Measurements from ENCODE around the gene VSIG8. TPM values are rescaled to one million over a fixed set of nuclear protein-coding genes. Genes with fewer than 3 reads are reported as not detected.

Gene VSIG8
- total and polyA plus RNA-seq, 2 donors (not counting 3 experiments of a cell fraction or from before 2014, with no cell fraction given) = not detected

DNA sequence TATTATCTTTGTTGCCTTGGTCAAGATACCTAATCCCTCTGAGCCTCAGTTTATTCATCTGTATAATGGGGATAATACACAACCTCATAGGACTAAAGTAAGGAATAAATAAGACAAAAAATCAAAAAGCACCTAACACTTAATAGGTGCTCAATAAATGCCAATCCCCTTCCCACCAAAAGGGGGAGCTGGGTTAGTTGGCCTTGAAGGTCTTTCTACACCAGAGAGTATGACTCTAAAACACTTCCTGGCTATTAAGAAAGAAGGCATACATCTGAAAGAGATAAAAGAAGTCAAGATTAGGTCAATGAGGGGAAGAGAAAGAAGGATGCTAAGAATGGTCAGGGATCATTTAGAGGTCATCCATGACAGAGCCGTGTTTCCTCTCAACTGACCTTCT, 11.1 kb downstream of the VSIG8 start:
- Histone ChIP-seq H3K9me3 (replicated peaks; ENCODE audit: control insufficient read depth, insufficient read depth, low read length) (no peaks in the 10 kb centered on the region), H3K36me3 (ENCODE audit: control insufficient read depth in 2 of 2, extremely low read depth in 1 of 2, insufficient read depth in 2 of 2, low read length in 2 of 2) (no peaks in the 10 kb centered on the region)
- POLR2A ChIA-PET = interaction anchor here (1.1 kb wide), 1 partner anchor 38 kb away, joined by 3 read pairs; no protein-coding TSS in a partner anchor

More for the DNA sequence above, 11.1 kb downstream of the VSIG8 start:
- Histone ChIP-seq H2AFZ (ENCODE audit: low read depth, low read length) (no peak overlapping the region), H3K9me1 (replicated peaks; ENCODE audit: control insufficient read depth, extremely low read depth, insufficient read depth, low read length) (no peaks in the 10 kb centered on the region), H3K9ac (replicated peaks; ENCODE audit: extremely low read depth, insufficient read depth, low read length) (no peak overlapping the region), H3K4me3 (replicated peaks in 1 of 3; ENCODE audit: insufficient read depth in 1 of 3, low read depth in 1 of 3, low read length in 3 of 3) (no peak overlapping the region), H3K27me3 (ENCODE audit: control insufficient read depth in 2 of 2, insufficient read depth in 2 of 2, low read length in 2 of 2) (no peaks in the 10 kb centered on the region), H3K27ac (ENCODE audit: insufficient read depth, low read depth, low read length) (no peak overlapping the region), H3K4me2 (ENCODE audit: insufficient read depth, low read length) (no peak overlapping the region), H4K20me1 (replicated peaks; ENCODE audit: control insufficient read depth, extremely low read depth, insufficient read depth, low read length) (no peaks in the 10 kb centered on the region), H3K79me2 (ENCODE audit: control insufficient read depth, insufficient read depth, low read length) (no peaks in the 10 kb centered on the region), H3K4me1 (ENCODE audit: control insufficient read depth, extremely low read depth, insufficient read depth, low read length) (peaks cover 18% of the 10 kb centered on the region)
- CTCF ChIA-PET = interaction anchor here (0.9 to 5.9 kb wide), 5 partner anchors 9 to 53 kb away, joined by 3 to 32 read pairs (median 5); no protein-coding TSS in a partner anchor
- dilution Hi-C loops (cut with MboI; ENCODE audit: extremely low pct_ligation_motif_present, low sequenced_read_pairs) (no loop called here), intact Hi-C loops (cut with micrococcal nuclease) (no loop called here)
- no peak for DNase-seq (ENCODE audit: low read depth, low spot score)
- BruUV-seq (replicated peaks) = no TSS peak
- FAIRE-seq = no peak
- no peak for TF ChIP-seq MYC (IDR thresholded peaks at IDR 0.05; ENCODE audit: low read depth, low read length)
- TF ChIP-seq POLR2AphosphoS5 (IDR thresholded peaks at IDR 0.05; ENCODE audit: insufficient read depth, low read depth, low read length) = no peak
- TF ChIP-seq JUN (IDR thresholded peaks at IDR 0.05; ENCODE audit: borderline replicate concordance, insufficient read depth, insufficient read length, low read depth) = no peak
- TF ChIP-seq FOS (IDR thresholded peaks at IDR 0.05; ENCODE audit: borderline replicate concordance, insufficient read depth, low read length) = no peak
- TF ChIP-seq, protein P1, sequence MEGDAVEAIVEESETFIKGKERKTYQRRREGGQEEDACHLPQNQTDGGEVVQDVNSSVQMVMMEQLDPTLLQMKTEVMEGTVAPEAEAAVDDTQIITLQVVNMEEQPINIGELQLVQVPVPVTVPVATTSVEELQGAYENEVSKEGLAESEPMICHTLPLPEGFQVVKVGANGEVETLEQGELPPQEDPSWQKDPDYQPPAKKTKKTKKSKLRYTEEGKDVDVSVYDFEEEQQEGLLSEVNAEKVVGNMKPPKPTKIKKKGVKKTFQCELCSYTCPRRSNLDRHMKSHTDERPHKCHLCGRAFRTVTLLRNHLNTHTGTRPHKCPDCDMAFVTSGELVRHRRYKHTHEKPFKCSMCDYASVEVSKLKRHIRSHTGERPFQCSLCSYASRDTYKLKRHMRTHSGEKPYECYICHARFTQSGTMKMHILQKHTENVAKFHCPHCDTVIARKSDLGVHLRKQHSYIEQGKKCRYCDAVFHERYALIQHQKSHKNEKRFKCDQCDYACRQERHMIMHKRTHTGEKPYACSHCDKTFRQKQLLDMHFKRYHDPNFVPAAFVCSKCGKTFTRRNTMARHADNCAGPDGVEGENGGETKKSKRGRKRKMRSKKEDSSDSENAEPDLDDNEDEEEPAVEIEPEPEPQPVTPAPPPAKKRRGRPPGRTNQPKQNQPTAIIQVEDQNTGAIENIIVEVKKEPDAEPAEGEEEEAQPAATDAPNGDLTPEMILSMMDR (IDR thresholded peaks at IDR 0.05; ENCODE audit: extremely low read depth in 1 of 2, insufficient read depth in 1 of 2, low read depth in 1 of 2, low read length in 2 of 2) = no peak
- no peak for TF ChIP-seq POLR2A (IDR thresholded peaks at IDR 0.05; ENCODE audit: low read depth, low read length)
- no peak for TF ChIP-seq GATA2 (IDR thresholded peaks at IDR 0.05; ENCODE audit: insufficient read depth, insufficient read length, low read depth, low read length)
